Activated CD8-positive, alpha-beta T cell treated with anti-CD3 and anti-CD28 coated beads for 36 hours (primary cell): Measurements from ENCODE around the gene FSCN2. TPM values are rescaled to one million over a fixed set of nuclear protein-coding genes. Genes with fewer than 3 reads are reported as not detected.
A peak's percentile ranks its signal among the peaks of the same experiment; 100 is the strongest.

Experiments
- ATAC-seq: fragments of 200-7000 bp; cut with Tn5 transposase; one replicate; pipeline ENCODE4 v1.10.0; 2021; ENCODE audit warnings: mild to moderate bottlenecking, moderate library complexity
- CTCF ChIA-PET: fragments of 350-600 bp; sonication (Branson Sonifier 250); formaldehyde crosslinking; loops from one replicate; lab custom pipeline; 2021; ENCODE audit warnings: antibody characterized with exemption; lab: Charles Lee
- POLR2A ChIA-PET: fragments of 350-600 bp; sonication (Branson Sonifier 250); formaldehyde crosslinking; loops from one replicate; lab custom pipeline; 2021; ENCODE audit warnings: antibody characterized with exemption; lab: Charles Lee
- DNase-seq: peaks from one replicate; pipeline ENCODE4 v3.0.0-alpha.2; 2020
- H3K27ac Mint-ChIP-seq: one replicate; pipeline ENCODE4 v1.8.0; 2021; ENCODE audit warnings: mild to moderate bottlenecking, mixed read lengths
- H3K27me3 Mint-ChIP-seq: one replicate; pipeline ENCODE4 v1.8.0; 2021; ENCODE audit warnings: mixed read lengths
- H3K36me3 Mint-ChIP-seq: one replicate; pipeline ENCODE4 v1.8.0; 2021; ENCODE audit warnings: low read depth, mixed read lengths
- H3K4me1 Mint-ChIP-seq: one replicate; pipeline ENCODE4 v1.8.0; 2021; ENCODE audit warnings: low read depth, mixed read lengths
- H3K4me3 Mint-ChIP-seq: one replicate; pipeline ENCODE4 v1.8.0; 2021; ENCODE audit warnings: mild to moderate bottlenecking, moderate library complexity, mixed read lengths
- H3K9me3 Mint-ChIP-seq: one replicate; pipeline ENCODE4 v1.8.0; 2021; ENCODE audit warnings: mixed read lengths
- intact Hi-C: fragments of 100-400 bp; cut with micrococcal nuclease; formaldehyde crosslinking; loops from one replicate; pipeline ENCODE4 v1.10.0; 2022
- total RNA-seq, 2 experiments: library from RNA; stranded (reverse); gene quantifications; one replicate each; pipeline ENCODE4 v1.2.3, GENCODE V29; 2021
- TF ChIP-seq, protein P1 (sequence below): fragments of 200-600 bp; IDR thresholded peaks from one replicate; pipeline ENCODE4 v1.8.0; 2022; ENCODE audit warnings: antibody characterized with exemption, mild to moderate bottlenecking

FSCN2 gene
- total RNA-seq, 2 experiments from 2014 or later = 0.32 TPM; not detected in 1

DNA sequence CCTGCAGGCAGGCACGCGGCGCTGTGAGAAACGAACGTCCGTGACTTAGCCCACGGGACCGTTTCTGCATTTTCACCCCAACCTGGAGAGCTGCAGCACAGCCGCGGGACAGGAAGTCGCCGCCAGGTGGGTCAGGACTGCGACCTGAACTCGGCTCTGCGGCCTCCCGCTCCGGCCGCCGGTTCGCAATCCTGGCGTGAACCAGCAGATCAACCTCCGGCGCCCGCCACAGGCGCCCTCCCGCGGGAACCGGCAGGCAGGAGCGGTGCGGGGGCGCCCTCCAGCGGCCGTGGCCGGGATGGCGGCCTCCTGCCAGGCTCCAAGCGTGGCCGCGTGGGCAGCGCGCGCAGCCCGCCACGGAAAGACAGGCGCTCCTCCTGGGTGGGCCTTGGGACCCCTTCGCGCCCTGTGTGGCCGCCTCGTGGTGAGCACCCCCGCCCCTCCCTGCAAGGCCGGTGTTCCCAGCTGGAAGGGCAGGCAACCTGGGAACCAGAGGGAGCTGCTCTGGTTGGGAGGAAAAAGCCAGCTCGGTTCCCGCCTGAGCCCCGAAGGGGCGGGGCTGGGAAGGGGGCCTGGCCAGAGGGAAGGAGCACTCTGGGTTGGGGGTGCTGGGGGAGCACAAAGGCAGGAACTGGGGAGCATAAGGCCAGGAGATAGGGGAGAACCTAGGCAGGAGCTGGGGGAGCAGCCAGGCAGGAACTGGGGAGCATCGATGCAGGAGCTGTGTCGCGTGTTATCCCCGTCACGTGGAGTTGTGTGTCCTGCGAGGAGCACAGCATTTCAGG is 43.8 kb upstream of the FSCN2 start:
- ChIA-PET POLR2A (interaction anchor here (0.6 to 2.9 kb wide), 9 partner anchors 14 to 245 kb away, joined by 3 to 8 read pairs (median 4); partner anchors contain the start of genes FAAP100, NDUFAF8, SLC38A10 and TEPSIN), CTCF (interaction anchor here (0.6 to 4.3 kb wide), 37 partner anchors 10 to 341 kb away, joined by 3 to 47 read pairs (median 4); partner anchors contain the start of genes BAHCC1, FAAP100, NDUFAF8 and SLC38A10)
- intact Hi-C loops = loop anchor here (5.0 to 10.0 kb wide), 2 partner anchors 190 to 232 kb away; partner anchors contain the start of gene SLC38A10
- Mint-ChIP-seq H3K27me3 (peaks cover 24% of the 10 kb centered on the region), H3K4me3 (peak overlapping the region; percentile 21), H3K4me1 (peaks cover 28% of the 10 kb centered on the region), H3K36me3 (no peaks in the 10 kb centered on the region), H3K27ac (no peak overlapping the region), H3K9me3 (no peaks in the 10 kb centered on the region)
- DNase-seq (peak; percentile 90), ATAC-seq (peak; percentile 61)
- TF ChIP-seq, protein P1, sequence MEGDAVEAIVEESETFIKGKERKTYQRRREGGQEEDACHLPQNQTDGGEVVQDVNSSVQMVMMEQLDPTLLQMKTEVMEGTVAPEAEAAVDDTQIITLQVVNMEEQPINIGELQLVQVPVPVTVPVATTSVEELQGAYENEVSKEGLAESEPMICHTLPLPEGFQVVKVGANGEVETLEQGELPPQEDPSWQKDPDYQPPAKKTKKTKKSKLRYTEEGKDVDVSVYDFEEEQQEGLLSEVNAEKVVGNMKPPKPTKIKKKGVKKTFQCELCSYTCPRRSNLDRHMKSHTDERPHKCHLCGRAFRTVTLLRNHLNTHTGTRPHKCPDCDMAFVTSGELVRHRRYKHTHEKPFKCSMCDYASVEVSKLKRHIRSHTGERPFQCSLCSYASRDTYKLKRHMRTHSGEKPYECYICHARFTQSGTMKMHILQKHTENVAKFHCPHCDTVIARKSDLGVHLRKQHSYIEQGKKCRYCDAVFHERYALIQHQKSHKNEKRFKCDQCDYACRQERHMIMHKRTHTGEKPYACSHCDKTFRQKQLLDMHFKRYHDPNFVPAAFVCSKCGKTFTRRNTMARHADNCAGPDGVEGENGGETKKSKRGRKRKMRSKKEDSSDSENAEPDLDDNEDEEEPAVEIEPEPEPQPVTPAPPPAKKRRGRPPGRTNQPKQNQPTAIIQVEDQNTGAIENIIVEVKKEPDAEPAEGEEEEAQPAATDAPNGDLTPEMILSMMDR = peak; percentile 98

DNA sequence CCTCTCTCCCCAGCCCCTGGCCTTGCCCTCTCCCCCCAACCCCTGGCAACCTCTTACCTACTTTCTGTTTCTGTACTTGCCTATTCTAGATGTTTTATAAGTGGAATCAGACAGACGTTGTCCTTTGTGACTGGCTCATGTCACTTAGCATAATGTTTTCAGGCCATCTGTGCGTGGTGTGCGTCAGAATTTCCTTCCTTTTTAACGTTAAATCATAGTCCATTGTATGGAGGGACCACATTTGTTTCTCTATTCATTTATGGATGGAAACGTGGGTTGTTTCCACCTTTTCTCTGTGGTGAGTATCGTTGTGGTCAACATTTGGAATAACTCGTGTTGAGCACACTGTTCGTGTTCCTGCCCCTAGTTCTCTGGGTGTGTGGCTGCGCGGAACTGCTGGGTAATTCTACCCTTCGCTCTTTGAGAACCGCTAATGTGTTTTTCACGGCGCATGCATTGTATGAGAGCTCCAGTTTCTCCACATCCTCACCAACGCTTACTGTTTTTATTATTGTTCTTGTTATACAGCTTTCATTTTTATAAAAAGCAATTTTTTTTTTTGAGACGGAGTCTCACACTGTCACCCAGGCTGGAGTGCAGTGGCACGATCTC is 41.9 kb upstream of the FSCN2 start:
- peaks cover 17% of the 10 kb centered on the region for H3K27me3 Mint-ChIP-seq
- intact Hi-C loops = loop anchor here (10.0 kb wide), 1 partner anchor 192 kb away; the partner anchor contains the start of gene SLC38A10
- no peak overlapping the region for H3K27ac Mint-ChIP-seq
- no peaks in the 10 kb centered on the region for H3K36me3 Mint-ChIP-seq
- TF ChIP-seq, protein P1 = no peak
- ATAC-seq (no peak), DNase-seq (peak; percentile 60)
- ChIA-PET POLR2A (interaction anchor here (1.1 to 4.2 kb wide), 2 partner anchors 26 to 227 kb away, joined by 3 to 33 read pairs; partner anchors contain the start of gene ACTG1), CTCF (interaction anchor here (1.5 to 1.9 kb wide), 3 partner anchors 25 to 233 kb away, joined by 3 to 9 read pairs (median 3); no protein-coding TSS in a partner anchor)
- no peaks in the 10 kb centered on the region for H3K9me3 Mint-ChIP-seq
- H3K4me3 Mint-ChIP-seq = no peak overlapping the region
- H3K4me1 Mint-ChIP-seq = peaks cover 35% of the 10 kb centered on the region

DNA sequence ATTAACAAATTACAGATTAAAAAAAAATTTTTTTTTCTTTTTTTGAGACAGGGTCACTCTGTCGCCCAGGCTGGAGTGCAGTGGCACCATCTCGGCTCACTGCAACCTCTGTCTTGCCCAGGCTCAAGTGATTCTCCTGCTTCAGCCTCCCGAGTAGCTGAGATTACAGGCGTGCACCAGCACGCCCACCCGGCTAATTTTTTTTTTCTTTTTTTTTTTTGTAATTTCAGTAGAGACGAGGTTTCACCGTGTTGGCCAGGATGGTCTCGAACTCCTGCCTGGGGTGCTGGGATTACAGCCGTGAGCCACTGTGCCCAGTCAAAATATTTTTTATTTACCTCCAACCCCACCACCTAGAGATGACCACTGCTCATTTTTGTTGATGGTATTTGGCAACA is 41.1 kb upstream of the FSCN2 start:
- Mint-ChIP-seq H3K27ac (no peak overlapping the region), H3K36me3 (no peaks in the 10 kb centered on the region), H3K4me3 (peak overlapping the region; percentile 63), H3K27me3 (peaks cover 12% of the 10 kb centered on the region), H3K4me1 (peaks cover 31% of the 10 kb centered on the region), H3K9me3 (no peaks in the 10 kb centered on the region)
- DNase-seq = no peak
- intact Hi-C loops = loop anchor here (10.0 kb wide), 1 partner anchor 192 kb away; the partner anchor contains the start of gene SLC38A10
- TF ChIP-seq, protein P1 = no peak
- CTCF ChIA-PET = interaction anchor here (1.5 to 1.6 kb wide), 2 partner anchors 24 to 234 kb away, joined by 3 read pairs; no protein-coding TSS in a partner anchor
- ATAC-seq = no peak
- POLR2A ChIA-PET = interaction anchor here (1.2 to 4.2 kb wide), 4 partner anchors 12 to 29 kb away, joined by 5 to 33 read pairs (median 16); partner anchors contain the start of gene ACTG1

DNA sequence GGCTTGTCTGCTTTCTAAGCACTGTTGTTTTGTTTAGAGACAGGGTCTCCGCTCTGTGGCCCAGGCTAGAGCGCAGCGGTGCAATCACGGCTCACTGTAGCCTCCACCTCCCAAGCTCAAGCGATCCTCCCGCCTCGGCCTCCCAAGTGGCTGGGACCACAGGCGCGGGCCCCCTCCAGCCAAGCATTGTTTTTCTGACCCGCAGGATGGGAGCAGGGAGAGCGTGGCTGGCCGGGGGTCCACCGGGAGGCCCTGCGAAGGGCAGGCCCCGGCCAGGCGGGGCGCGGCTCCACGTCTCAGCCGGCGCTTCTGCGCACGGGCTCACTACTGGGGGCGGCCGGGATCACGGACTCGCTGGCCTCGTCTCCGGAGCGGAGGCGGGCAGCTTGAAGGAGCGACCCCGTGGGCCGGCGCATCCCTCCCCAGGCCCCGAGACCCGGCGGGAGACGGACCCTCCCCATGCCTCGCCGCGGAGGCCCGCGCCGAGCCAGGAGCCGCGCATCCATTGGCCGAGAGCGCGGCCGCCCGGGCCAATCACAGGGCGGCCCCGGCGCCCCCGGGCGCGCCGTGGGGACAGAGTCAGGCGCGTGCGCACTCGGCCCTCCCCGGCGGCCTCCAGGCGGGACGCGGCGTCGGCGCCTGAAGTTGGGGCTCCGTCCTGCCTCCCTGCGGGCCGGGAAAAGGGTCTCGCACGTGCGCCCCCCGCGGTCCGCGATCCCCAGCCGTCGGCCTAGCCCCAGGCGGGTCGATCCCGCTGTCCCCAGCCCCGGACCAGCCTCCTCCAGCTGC is 40.5 kb upstream of the FSCN2 start:
- DNase-seq (peak; percentile 81), ATAC-seq (peak; percentile 81)
- no peak overlapping the region for H3K27ac Mint-ChIP-seq
- TF ChIP-seq, protein P1 = no peak
- peak overlapping the region; percentile 63 for H3K4me3 Mint-ChIP-seq
- peaks cover 26% of the 10 kb centered on the region for H3K4me1 Mint-ChIP-seq
- CTCF ChIA-PET = interaction anchor here (1.5 to 1.6 kb wide), 2 partner anchors 23 to 235 kb away, joined by 3 read pairs; no protein-coding TSS in a partner anchor
- intact Hi-C loops = loop anchor here (10.0 kb wide), 1 partner anchor 193 kb away; the partner anchor contains the start of gene SLC38A10
- peaks cover 6% of the 10 kb centered on the region for H3K27me3 Mint-ChIP-seq
- no peaks in the 10 kb centered on the region for H3K36me3 Mint-ChIP-seq
- no peaks in the 10 kb centered on the region for H3K9me3 Mint-ChIP-seq
- POLR2A ChIA-PET = interaction anchor here (0.6 to 4.2 kb wide), 6 partner anchors 11 to 241 kb away, joined by 3 to 33 read pairs (median 7); partner anchors contain the start of gene ACTG1
